HEK293 (cell line): ENCODE measurements around the gene SLC25A39.

Experiments used
- EGR2 ChIP-seq: fragments of 450-650 bp; formaldehyde crosslinking; IDR thresholded peaks from 2 replicates; pipeline ENCODE4 v1.5.1; 2016; ENCODE audit warnings: low read depth, missing biosample characterization, missing genetic modification characterization
- GLI2 ChIP-seq: fragments of 450-650 bp; formaldehyde crosslinking; IDR thresholded peaks from 2 replicates; pipeline ENCODE4; 2017; ENCODE audit warnings: missing biosample characterization, missing genetic modification characterization, low read depth, borderline replicate concordance
- HOXC10 ChIP-seq: sonication (generic); formaldehyde crosslinking; IDR thresholded peaks from 2 replicates; pipeline ENCODE4 v1.8.1; 2023; ENCODE audit warnings: mild to moderate bottlenecking, missing genetic modification reagents
- KLF9 ChIP-seq: fragments of 450-650 bp; formaldehyde crosslinking; IDR thresholded peaks from 2 replicates; pipeline ENCODE4 v1.5.1; 2016; ENCODE audit warnings: missing biosample characterization, missing genetic modification characterization, low read depth
- PRDM1 ChIP-seq: fragments of 450-650 bp; formaldehyde crosslinking; IDR thresholded peaks from 2 replicates; pipeline ENCODE4; 2016; ENCODE audit warnings: missing biosample characterization, missing genetic modification characterization
- SP2 ChIP-seq: fragments of 450-650 bp; formaldehyde crosslinking; IDR thresholded peaks from 2 replicates; pipeline ENCODE4 v1.5.1; 2016; ENCODE audit warnings: missing biosample characterization, missing genetic modification characterization
- SP3 ChIP-seq: fragments of 450-650 bp; formaldehyde crosslinking; IDR thresholded peaks from 2 replicates; pipeline ENCODE4 v1.5.1; 2016; ENCODE audit warnings: missing biosample characterization, missing genetic modification characterization
- ZBTB6 ChIP-seq: fragments of 450-650 bp; formaldehyde crosslinking; IDR thresholded peaks from 2 replicates; pipeline ENCODE4 v1.5.1; 2017; ENCODE audit warnings: missing biosample characterization, missing genetic modification characterization
- ZBTB7A ChIP-seq: fragments of 450-650 bp; formaldehyde crosslinking; IDR thresholded peaks from 2 replicates; pipeline ENCODE4 v1.5.1; 2016; ENCODE audit warnings: low read depth, missing biosample characterization, missing genetic modification characterization
- ZEB2 ChIP-seq: fragments of 450-650 bp; formaldehyde crosslinking; IDR thresholded peaks from 2 replicates; pipeline ENCODE4 v1.5.1; 2016; ENCODE audit warnings: missing biosample characterization, missing genetic modification characterization
- ZFHX2 ChIP-seq: fragments of 450-650 bp; formaldehyde crosslinking; conservative IDR thresholded peaks from 2 replicates; pipeline ENCODE4 v1.5.1; 2016; ENCODE audit warnings: missing biosample characterization, missing genetic modification characterization
- ZNF211 ChIP-seq: fragments of 450-650 bp; formaldehyde crosslinking; IDR thresholded peaks from 2 replicates; pipeline ENCODE4 v1.5.1; 2016; ENCODE audit warnings: low read depth, missing biosample characterization, missing genetic modification characterization
- ZNF214 ChIP-seq: fragments of 450-650 bp; formaldehyde crosslinking; IDR thresholded peaks from 2 replicates; pipeline ENCODE4 v1.5.1; 2017; ENCODE audit warnings: missing biosample characterization, mild to moderate bottlenecking, missing genetic modification characterization, borderline replicate concordance
- ZNF239 ChIP-seq: fragments of 450-650 bp; formaldehyde crosslinking; IDR thresholded peaks from 2 replicates; pipeline ENCODE4 v1.5.1; 2016; ENCODE audit warnings: missing biosample characterization, missing genetic modification characterization
- ZNF280C ChIP-seq: fragments of 450-650 bp; formaldehyde crosslinking; IDR thresholded peaks from 2 replicates; pipeline ENCODE4 v1.5.1; 2016; ENCODE audit warnings: missing biosample characterization, missing genetic modification characterization
- ZNF292 ChIP-seq: fragments of 450-650 bp; formaldehyde crosslinking; IDR thresholded peaks from 2 replicates; pipeline ENCODE4 v1.5.1; 2016; ENCODE audit warnings: low read depth, missing biosample characterization, missing genetic modification characterization, borderline replicate concordance
- ZNF324 ChIP-seq: fragments of 450-650 bp; formaldehyde crosslinking; IDR thresholded peaks from 2 replicates; pipeline ENCODE4 v1.5.1; 2016; ENCODE audit warnings: missing biosample characterization, missing genetic modification characterization
- ZNF391 ChIP-seq: fragments of 450-650 bp; formaldehyde crosslinking; IDR thresholded peaks from 2 replicates; pipeline ENCODE4 v1.5.1; 2016; ENCODE audit warnings: low read depth, missing biosample characterization, missing genetic modification characterization, borderline replicate concordance
- ZNF423 ChIP-seq: fragments of 450-650 bp; formaldehyde crosslinking; IDR thresholded peaks from 2 replicates; pipeline ENCODE4 v1.5.1; 2016; ENCODE audit warnings: missing biosample characterization, missing genetic modification characterization
- ZNF48 ChIP-seq: fragments of 450-650 bp; formaldehyde crosslinking; IDR thresholded peaks from 2 replicates; pipeline ENCODE4 v1.5.1; 2016; ENCODE audit warnings: missing biosample characterization, missing genetic modification characterization
- ZNF518A ChIP-seq: fragments of 450-650 bp; formaldehyde crosslinking; conservative IDR thresholded peaks from 2 replicates; pipeline ENCODE4 v1.5.1; 2016; ENCODE audit warnings: low read depth, missing biosample characterization, missing genetic modification characterization
- ZNF544 ChIP-seq: fragments of 450-650 bp; formaldehyde crosslinking; IDR thresholded peaks from 2 replicates; pipeline ENCODE4 v1.5.0; 2017; ENCODE audit warnings: missing biosample characterization, missing genetic modification characterization
- ZNF560 ChIP-seq: fragments of 450-650 bp; formaldehyde crosslinking; IDR thresholded peaks from 2 replicates; pipeline ENCODE4 v1.5.1; 2017; ENCODE audit warnings: missing biosample characterization, missing genetic modification characterization, borderline replicate concordance
- ZNF580 ChIP-seq: fragments of 450-650 bp; formaldehyde crosslinking; IDR thresholded peaks from 2 replicates; pipeline ENCODE4 v1.5.1; 2016; ENCODE audit warnings: missing biosample characterization, missing genetic modification characterization
- ZNF623 ChIP-seq: fragments of 450-650 bp; formaldehyde crosslinking; IDR thresholded peaks from 2 replicates; pipeline ENCODE4 v1.5.1; 2016; ENCODE audit warnings: missing biosample characterization, missing genetic modification characterization
- ZNF624 ChIP-seq: fragments of 450-650 bp; formaldehyde crosslinking; IDR thresholded peaks from 2 replicates; pipeline ENCODE4 v1.5.1; 2017; ENCODE audit warnings: missing biosample characterization, missing genetic modification characterization
- ZNF629 ChIP-seq: fragments of 450-650 bp; formaldehyde crosslinking; IDR thresholded peaks from 2 replicates; pipeline ENCODE4 v1.5.1; 2017; ENCODE audit warnings: missing biosample characterization, missing genetic modification characterization
- ZNF654 ChIP-seq: fragments of 450-650 bp; formaldehyde crosslinking; IDR thresholded peaks from 2 replicates; pipeline ENCODE4 v1.5.1; 2016; ENCODE audit warnings: low read depth, missing biosample characterization, missing genetic modification characterization
- ZNF777 ChIP-seq: fragments of 450-650 bp; formaldehyde crosslinking; IDR thresholded peaks from 2 replicates; pipeline ENCODE4 v1.5.1; 2017; ENCODE audit warnings: missing biosample characterization, missing genetic modification characterization, borderline replicate concordance
- ZSCAN23 ChIP-seq: fragments of 450-650 bp; formaldehyde crosslinking; IDR thresholded peaks from 2 replicates; pipeline ENCODE4 v1.5.1; 2016; ENCODE audit warnings: missing biosample characterization, missing genetic modification characterization
- ZSCAN30 ChIP-seq: fragments of 450-650 bp; IDR thresholded peaks from 2 replicates; pipeline ENCODE4 v1.5.1; 2018; ENCODE audit warnings: missing biosample characterization, mild to moderate bottlenecking, missing genetic modification characterization, moderate library complexity
- ZSCAN4 ChIP-seq: fragments of 450-650 bp; formaldehyde crosslinking; IDR thresholded peaks from 2 replicates; pipeline ENCODE4 v1.5.1; 2017; ENCODE audit warnings: missing biosample characterization, missing genetic modification characterization

Gene SLC25A39

GRCh38 chr17:44363613-44364159 lies 39.1 kb upstream of the SLC25A39 start, which contains the start of gene FAM171A2 (continued):
- TF ChIP-seq ZNF324 (tag by site-specific recombination) (no peak), ZNF423 (tag by site-specific recombination) (no peak), PRDM1 (tag by site-specific recombination) (no peak), ZNF777 (tag by site-specific recombination) (no peak), ZNF560 (tag by site-specific recombination) (no peak), ZNF48 (tag by site-specific recombination) (no peak), ZEB2 (tag by site-specific recombination) (no peak), ZNF239 (no peak), ZNF214 (no peak), ZSCAN30 (tag by site-specific recombination) (peak; percentile 39; the same call in 1 of the 2 replicates), ZSCAN4 (no peak), ZNF280C (tag by site-specific recombination) (no peak), SP3 (tag by site-specific recombination) (peak; percentile 30; the same call in 1 of the 2 replicates), SP2 (no peak), ZFHX2 (tag by site-specific recombination) (peak; percentile 59), ZBTB7A (tag by site-specific recombination) (no peak), ZNF292 (no peak), KLF9 (no peak), EGR2 (tag by site-specific recombination) (peak; percentile 55), ZNF623 (no peak), ZSCAN23 (tag by site-specific recombination) (no peak), ZBTB6 (tag by site-specific recombination) (peak; percentile 89; the same call in 1 of the 2 replicates), ZNF624 (tag by site-specific recombination) (no peak), ZNF544 (tag by site-specific recombination) (no peak), ZNF629 (tag by site-specific recombination) (no peak), ZNF580 (tag by site-specific recombination) (no peak), ZNF211 (tag by site-specific recombination) (no peak), ZNF654 (tag by site-specific recombination) (no peak), HOXC10 (CRISPR knock-in tag) (no peak), ZNF518A (no peak), GLI2 (tag by site-specific recombination) (no peak), ZNF391 (no peak)
